Retinal pigment epithelial cell (primary cell): ENCODE data around the gene SHISAL2A.

ENCODE experiments used
- DNase-seq: peaks from one replicate; pipeline ENCODE4 v3.0.0-alpha.2; 2010; ENCODE audit warnings: low read depth
- H3K4me3 ChIP-seq: 2 replicates; pipeline ENCODE4 v1.5.1; 2011; ENCODE audit warnings: mild to moderate bottlenecking, low read length, control low read depth, moderate library complexity
- CTCF ChIP-seq: conservative IDR thresholded peaks from 2 replicates; pipeline ENCODE4 v1.5.1; 2011; ENCODE audit warnings: low read depth, low read length, control low read depth, inconsistent platforms

Gene SHISAL2A

GRCh38 chr1:52673513-52673912 lies 40.5 kb downstream of the SHISAL2A start:
- no peak overlapping the region for H3K4me3 ChIP-seq
- DNase-seq, result no peak
- TF ChIP-seq CTCF, result no peak

- DNase-seq, result peak; percentile 54
- no peak for TF ChIP-seq CTCF
- H3K4me3 ChIP-seq, result no peak overlapping the region
Measured at GRCh38 chr1:52674497-52675384, 41.8 kb downstream of the SHISAL2A start.

GRCh38 chr1:52676249-52676903 lies 43.4 kb downstream of the SHISAL2A start:
- TF ChIP-seq CTCF, result no peak
- H3K4me3 ChIP-seq, result no peak overlapping the region
- no peak for DNase-seq

GRCh38 chr1:52677076-52677806 lies 44.3 kb downstream of the SHISAL2A start:
- no peak for TF ChIP-seq CTCF
- no peak overlapping the region for H3K4me3 ChIP-seq
- no peak for DNase-seq

GRCh38 chr1:52679048-52679447 lies 46.1 kb downstream of the SHISAL2A start:
- no peak for TF ChIP-seq CTCF
- no peak overlapping the region for H3K4me3 ChIP-seq
- DNase-seq, result no peak

GRCh38 chr1:52679498-52679897 lies 46.5 kb downstream of the SHISAL2A start:
- no peak for TF ChIP-seq CTCF
- DNase-seq, result no peak
- H3K4me3 ChIP-seq, result no peak overlapping the region
